GOT3 (cell line): Measurements from ENCODE around the gene CIAO1.
"Not testable (repeated sequence)": the region's sequence is repeated elsewhere in the genome, so short reads cannot be mapped to it uniquely, and the experiment has no call there.

Experiments used
- DNase-seq: peaks from one replicate; lab custom pipeline; 2025; ENCODE audit warnings: mixed read lengths; lab: John Stamatoyannopoulos, UW

The CIAO1 gene

DNA sequence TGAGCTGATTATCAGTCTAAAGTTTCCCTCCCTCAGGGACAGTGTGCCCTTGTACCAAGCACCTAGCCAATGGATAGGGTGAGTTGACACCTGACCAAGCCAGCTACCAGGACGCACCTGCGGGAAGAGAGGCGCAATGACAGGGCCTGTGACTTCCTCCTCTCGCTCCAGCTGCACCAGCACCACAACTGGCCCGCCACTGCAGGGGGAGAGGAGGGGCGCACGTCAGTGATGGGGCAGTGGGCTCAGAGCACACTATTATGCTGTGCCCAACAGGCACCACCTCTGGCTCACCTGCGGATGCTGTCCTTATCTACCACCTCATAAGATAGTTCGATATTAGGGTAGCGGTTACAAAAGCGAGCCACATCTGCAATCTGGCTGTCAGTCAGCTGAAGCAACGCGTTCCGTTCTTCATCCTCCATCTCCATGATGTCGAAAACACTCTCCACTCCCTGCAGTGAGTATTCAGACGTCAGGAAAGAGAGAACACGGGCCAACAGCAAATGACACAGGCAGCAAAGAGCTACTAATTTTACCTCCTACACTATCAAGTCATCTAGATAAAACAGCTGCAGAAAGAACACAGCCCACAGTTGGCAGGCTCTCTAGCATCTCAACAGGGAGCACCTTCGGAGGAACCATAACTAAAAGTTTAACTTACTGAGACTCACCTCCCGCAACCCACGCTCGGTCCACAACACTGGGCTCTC is 10.9 kb downstream of the CIAO1 start:
- DNase-seq: no peak

- DNase-seq: no peak
Measured at GRCh38 chr2:96287273-96287856, 21.3 kb downstream of the CIAO1 start.

DNA sequence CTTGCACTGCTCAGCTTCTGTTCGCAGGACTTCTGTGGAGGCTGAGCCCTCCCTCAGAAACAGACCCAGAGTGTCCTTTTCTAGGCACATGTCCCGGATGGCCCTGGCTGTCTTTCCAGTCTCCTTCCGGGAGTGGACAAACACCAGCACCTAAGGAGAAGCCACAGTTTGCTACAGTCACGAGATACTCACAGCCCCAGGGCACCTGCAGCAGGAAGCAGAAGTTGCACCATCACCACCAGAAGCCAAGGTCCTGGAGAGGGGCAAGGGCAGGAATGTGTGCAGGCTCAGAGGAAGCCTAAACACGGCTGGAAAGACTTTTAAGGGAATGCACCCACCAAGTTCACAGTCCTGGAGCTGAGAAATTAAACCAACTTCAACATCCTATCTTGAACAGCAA is 25.7 kb downstream of the CIAO1 start:
- no peak for DNase-seq

DNA sequence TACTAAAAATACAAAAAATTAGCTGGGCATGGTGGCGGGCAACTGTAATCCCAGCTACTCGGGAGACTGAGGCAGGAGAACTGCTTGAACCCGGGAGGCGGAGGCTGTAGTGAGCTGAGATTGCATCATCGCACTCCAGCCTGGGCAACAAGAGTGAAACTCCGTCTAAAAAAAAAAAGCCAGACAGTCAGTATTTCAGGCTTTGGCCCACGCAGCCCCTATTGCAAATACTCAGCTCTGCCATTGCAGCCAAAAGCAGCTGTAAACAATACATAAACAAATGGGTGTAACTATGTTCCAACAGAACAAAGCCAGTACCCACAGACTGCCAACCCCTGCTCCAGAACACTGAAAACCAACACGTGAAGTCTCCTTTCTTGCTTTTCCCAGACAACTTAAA is 28.2 kb downstream of the CIAO1 start:
- not testable (repeated sequence) for DNase-seq

- DNase-seq: no peak
Measured at GRCh38 chr2:96296925-96297324, 30.9 kb downstream of the CIAO1 start.

- DNase-seq: no peak
Measured at GRCh38 chr2:96301865-96302264, 35.8 kb downstream of the CIAO1 start.

GRCh38 chr2:96304606-96305005 is 38.6 kb downstream of the CIAO1 start:
- no peak for DNase-seq

GRCh38 chr2:96305091-96305978 is 39.3 kb downstream of the CIAO1 start, which contains the start of gene SNRNP200:
TSS of gene SNRNP200 (minus strand) at chr2:96305546. CDS start at chr2:96305437, 109 bp downstream.
- DNase-seq: peak; percentile 51

DNA sequence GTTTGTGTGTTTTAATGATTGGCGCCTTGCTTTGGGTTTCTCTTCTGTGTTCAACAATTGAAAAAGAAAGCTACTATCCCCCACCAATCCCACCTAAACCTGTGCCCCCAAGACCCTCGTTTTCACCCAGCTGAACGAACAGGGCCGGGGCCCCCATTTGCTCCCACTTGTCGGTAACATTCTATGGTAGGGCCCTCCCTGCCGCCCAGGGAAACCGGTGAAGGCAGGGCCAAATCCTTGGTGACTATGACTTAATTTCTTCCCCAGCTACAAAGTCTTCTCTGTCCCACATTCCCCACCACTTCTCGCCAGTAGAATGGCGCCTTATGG is 39.9 kb downstream of the CIAO1 start:
- no peak for DNase-seq

DNA sequence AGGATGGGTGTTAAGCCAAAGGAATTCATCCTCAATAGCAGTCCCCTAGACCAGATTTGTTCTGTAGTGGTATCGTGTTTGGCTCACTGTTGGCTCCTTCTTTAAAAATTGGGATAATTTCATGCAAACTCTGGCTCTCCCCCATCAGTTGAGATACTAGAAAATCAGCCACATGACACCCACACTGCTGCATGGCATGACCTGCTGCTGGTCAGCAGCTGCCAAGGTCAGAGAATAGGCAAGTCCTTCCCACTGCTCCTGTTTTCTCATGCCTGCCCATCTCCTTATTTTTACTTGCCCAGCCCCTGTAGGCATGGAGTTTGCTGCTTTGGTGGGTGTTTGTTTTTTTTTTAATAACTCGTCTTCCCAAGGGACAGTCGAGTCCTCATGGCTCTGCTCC is 40.3 kb downstream of the CIAO1 start:
- DNase-seq: no peak

DNA sequence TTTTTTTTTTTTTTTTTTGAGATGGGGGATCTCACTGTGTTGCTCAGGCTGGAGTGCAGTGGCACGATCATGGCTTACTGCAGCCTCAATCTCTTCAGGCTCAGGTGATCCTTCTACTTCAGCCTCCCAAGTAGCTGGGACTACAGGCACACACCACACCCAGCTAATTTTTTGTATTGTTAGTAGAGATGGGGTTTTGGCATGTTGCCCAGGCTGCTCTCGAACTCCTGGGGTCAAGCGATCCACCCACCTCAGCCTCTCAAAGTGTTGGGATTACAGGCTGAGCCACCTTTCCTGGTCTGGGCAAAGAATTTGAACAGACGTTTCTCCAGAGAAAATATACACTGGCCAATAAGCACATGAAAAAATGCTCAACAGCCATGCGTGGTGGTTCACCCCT is 42.2 kb downstream of the CIAO1 start:
- no peak for DNase-seq

- no peak for DNase-seq
Measured at GRCh38 chr2:96315005-96315399, 49.0 kb downstream of the CIAO1 start.

DNA sequence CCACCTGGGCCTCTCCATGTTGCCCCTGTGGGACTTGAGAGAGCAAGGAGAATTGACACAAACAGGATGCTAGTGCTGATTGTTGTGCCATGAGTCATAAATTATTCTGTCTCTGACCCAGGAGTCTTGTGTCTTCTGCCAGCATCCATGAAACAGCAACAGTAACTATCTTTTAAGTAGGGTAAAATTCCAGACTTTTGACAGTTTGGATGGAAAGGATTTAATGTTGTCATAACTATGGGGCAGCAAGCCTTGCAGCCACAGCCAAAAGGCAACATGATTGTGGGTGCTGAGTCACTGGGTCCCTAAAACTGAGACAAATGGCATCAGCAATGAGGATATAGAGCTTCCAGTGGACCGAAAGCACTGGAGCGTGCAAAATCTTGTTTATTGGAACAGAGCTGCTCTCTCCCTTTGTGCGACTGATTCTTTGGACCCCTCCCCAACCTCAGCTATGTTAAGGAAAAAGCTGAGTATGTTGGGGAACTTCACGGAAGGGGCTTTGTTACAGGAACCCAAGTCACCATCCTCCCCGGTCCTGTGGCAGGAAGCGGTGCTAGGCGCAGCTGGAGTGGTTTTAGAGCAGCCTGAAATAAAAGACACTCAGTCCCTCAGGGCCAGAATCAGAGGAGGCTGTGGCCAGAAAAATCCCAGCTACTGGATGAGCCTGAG is 49.5 kb downstream of the CIAO1 start:
- DNase-seq: no peak

DNA sequence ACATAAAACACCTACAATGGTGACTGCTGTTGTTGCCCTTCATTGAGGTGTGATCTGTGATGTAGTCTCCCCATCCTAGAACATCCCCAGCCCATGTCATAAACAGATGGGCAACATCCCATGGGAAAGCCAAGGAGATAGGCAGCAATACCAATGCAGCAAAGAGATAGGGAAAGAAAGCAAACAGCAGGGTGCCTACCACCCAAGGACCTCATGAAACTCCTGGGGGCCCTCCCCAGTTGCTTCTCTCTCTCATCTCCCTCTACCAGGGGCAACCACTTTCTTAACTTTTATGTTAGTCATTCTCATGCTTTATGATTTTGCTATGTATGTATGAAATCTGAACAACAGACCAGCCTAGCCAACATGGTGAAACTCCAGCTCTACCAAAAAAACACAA is 51.0 kb downstream of the CIAO1 start:
- DNase-seq: no peak

- no peak for DNase-seq
Measured at GRCh38 chr2:96317584-96317997, 51.6 kb downstream of the CIAO1 start.

DNA sequence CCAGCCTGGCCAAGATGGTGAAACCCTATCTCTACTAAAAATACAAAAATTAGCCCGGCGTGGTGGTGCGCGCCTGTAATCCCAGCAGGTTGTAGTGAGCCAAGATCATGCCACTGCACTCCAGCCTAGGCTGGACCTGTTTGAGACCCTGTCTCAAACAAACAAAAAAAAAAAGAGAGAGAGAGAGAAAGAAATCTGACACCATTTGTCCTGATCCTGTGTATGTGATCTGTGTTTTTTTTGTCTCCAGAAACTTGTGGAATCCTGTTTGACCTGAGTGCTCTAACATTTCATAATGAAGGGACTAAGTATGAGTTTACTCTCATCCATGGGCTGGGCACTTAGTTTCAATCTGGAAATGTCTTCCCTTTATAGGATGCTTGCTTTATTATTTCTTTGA is 52.7 kb downstream of the CIAO1 start:
- no peak for DNase-seq

GRCh38 chr2:96319396-96319795 is 53.4 kb downstream of the CIAO1 start:
- no peak for DNase-seq

DNA sequence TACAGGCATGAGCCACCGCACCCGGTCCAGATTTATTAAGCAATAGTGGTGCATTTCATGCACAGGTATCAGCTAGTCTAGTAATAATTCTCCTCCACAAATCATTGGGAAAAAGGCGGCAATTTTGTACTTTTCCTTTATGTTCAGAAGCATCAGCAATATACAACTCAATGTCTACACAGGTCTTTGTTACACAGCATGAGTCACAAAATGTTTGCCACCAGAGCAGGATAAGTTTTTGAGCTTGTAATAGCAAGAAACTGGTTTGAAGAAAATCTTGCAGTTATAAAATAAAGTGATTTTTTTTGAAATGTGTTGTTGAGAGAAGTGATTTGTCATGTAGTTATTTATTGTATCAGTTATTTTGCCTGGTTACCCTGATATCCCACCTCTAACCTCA is 54.3 kb downstream of the CIAO1 start:
- no peak for DNase-seq

DNA sequence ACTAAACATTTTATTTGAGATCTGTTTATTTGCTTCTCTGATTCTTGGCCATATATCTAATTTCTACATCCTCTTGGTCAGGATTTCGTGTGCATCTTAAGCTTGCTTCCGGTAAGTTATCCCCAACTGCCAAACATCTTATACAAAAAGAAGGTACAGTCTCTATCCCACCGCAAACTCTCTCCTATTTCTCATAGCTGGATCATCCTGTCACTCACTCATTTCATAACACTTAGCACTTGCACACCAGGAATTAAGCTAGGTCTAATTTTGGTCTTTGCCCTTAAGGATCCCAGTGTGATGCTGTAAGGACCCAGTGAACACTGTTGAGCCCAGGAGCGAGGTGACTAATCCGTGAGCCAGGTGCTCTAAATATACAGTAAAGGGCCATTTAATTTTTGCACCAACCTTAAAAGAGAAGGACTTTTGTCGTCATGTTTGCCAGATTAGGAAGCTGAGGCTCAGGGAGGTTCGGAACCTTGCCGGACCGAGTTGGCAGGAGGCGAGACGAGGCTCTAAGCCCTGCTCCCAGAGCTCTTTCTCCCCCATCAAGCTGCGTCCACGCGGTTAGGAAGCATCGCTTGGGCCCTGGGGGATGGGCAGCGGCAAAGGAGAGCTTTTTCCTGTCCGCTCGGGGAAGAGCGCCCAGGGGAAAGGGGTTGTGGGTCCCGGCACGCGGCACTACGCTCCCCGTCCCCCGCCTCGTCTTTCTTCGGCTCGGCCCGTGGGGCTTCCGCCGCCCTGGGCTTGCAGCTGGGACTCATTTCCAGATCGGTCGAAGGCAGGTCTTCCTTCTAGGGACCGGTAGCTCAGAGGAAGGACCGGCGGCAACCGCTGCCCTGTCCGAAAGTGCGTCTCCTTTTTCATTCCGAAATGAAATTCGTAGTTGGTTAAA is 55.0 kb downstream of the CIAO1 start:
- DNase-seq: no peak
